Activated CD8-positive, alpha-beta memory T cell treated with anti-CD3 and anti-CD28 coated beads, Interleukin-2, amount 10 ng/mL, durations not matched to agents 7 days and 5 days (primary cell): ENCODE results near the gene PGPEP1. TPM values are rescaled to one million over a fixed set of nuclear protein-coding genes. Genes with fewer than 3 reads are reported as not detected.

Source experiments
- ATAC-seq: fragments of 150-1000 bp; cut with Tn5 transposase; one replicate; pipeline ENCODE4 v1.10.0; 2021; ENCODE audit warnings: moderate library complexity
- CTCF ChIA-PET: fragments of 350-600 bp; sonication (Branson Sonifier 250); formaldehyde crosslinking; loops from one replicate; lab custom pipeline; 2021; ENCODE audit warnings: antibody characterized with exemption; lab: Charles Lee
- DNase-seq: peaks from one replicate; pipeline ENCODE4 v3.0.0-alpha.2; 2020
- H3K27ac Mint-ChIP-seq: one replicate; pipeline ENCODE4 v1.8.0; 2021; ENCODE audit warnings: mild to moderate bottlenecking, mixed read lengths
- H3K27me3 Mint-ChIP-seq: one replicate; pipeline ENCODE4 v1.8.0; 2021; ENCODE audit warnings: mixed read lengths
- H3K36me3 Mint-ChIP-seq: one replicate; pipeline ENCODE4 v1.8.0; 2021; ENCODE audit warnings: mild to moderate bottlenecking, mixed read lengths
- H3K4me1 Mint-ChIP-seq: one replicate; pipeline ENCODE4 v1.8.0; 2021; ENCODE audit warnings: mixed read lengths
- H3K4me3 Mint-ChIP-seq: one replicate; pipeline ENCODE4 v1.8.0; 2021; ENCODE audit warnings: mild to moderate bottlenecking, moderate library complexity, mixed read lengths
- H3K9me3 Mint-ChIP-seq: one replicate; pipeline ENCODE4 v1.8.0; 2022; ENCODE audit warnings: low read depth, mixed read lengths
- total RNA-seq, 2 experiments: library from RNA; stranded (reverse); gene quantifications; one replicate each; pipeline ENCODE4 v1.2.3, GENCODE V29; 2021

The PGPEP1 gene, protein sequence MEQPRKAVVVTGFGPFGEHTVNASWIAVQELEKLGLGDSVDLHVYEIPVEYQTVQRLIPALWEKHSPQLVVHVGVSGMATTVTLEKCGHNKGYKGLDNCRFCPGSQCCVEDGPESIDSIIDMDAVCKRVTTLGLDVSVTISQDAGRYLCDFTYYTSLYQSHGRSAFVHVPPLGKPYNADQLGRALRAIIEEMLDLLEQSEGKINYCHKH
- total RNA-seq, result 10 to 100 TPM; 35.5 to 44.7 TPM

DNA sequence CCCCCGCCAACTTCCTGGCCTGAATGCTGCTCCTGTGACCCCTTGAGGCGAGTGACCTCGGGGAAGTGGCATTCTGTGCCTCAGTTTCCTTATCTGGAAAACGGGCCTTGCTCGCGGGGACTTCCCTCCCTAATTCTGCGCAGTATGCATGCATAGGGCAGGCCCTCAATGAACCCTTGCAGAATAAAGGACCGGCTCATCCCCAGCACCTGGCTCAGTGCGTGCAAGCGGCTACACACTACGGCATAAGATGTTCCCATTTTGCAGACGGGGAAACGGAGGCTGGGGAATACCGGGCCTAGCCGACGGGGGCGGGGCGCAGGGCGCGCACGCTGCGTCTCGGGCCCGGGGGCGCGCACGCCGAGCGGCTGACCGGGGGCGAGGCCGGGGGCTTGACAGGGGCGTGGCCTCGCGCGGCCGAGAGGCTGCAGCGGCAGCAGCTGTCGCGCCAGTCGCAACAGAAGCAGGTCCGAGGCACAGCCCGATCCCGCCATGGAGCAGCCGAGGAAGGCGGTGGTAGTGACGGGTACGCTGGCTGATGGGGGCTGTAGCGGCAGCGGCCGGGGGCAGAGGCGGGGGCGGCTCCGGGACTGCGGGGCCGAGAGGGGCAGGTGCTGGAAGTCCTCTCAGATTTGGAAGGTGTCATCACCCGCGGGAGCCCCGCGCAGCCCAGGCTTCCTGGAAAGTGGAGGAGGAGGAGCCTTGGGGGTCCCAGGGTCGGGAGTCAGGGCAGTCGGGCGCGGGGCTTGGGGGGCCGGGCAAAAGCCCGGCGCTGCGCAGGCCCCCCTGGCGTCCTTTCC lies at the start of gene PGPEP1:
TSS of gene PGPEP1 (plus strand) at position 409 of the 800 bp plus-strand sequence. CDS start at position 493, 84 bp downstream.
- CTCF ChIA-PET, result interaction anchor here (0.6 to 8.9 kb wide), 13 partner anchors 11 to 149 kb away, joined by 3 to 78 read pairs (median 5); partner anchors contain the start of genes JUND, LSM4 and SSBP4
- Mint-ChIP-seq H3K27ac (peak within 1 kb of the TSS; percentile 84), H3K4me1 (peaks cover 17% of the 10 kb centered on the region), H3K36me3 (peaks cover 1% of the 10 kb centered on the region), H3K27me3 (no peaks in the 10 kb centered on the region), H3K4me3 (peak within 1 kb of the TSS; percentile 72), H3K9me3 (no peaks in the 10 kb centered on the region)
- DNase-seq (peak; percentile 73), ATAC-seq (peak; percentile 71)

DNA sequence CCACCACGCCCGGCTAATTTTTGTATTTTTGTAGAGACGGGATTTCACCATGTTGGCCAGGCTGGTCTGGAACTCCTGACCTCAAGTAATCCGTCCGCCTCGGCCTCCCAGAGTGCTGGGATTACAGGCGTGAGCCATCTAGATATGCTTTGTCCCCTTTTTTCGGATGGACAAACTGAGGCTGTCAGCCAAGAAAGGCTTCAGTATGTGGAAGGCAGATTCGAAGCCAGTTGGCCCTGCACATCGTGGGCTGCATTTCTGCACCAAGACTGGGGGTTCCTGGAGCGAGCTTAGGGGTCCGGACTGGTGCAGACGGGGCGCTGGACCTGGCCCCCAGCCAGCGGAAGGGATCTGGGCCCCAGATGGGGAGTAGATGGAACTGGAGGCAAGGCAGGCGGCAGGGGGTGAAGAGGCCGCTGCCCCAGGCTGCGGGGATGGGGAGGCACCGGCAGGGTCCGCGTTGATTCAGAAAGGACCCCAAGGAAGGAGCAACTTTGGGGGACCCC lies 49.3 kb upstream of the PGPEP1 start:
- CTCF ChIA-PET, result interaction anchor here (2.3 to 5.1 kb wide), 5 partner anchors 11 to 38 kb away, joined by 6 to 161 read pairs (median 29); partner anchors contain the start of genes JUND and LSM4
- H3K27ac Mint-ChIP-seq, result peak overlapping the region; percentile 98
- H3K4me1 Mint-ChIP-seq, result peaks cover 68% of the 10 kb centered on the region
- peak; percentile 5 for ATAC-seq
- peak; percentile 68 for DNase-seq
- H3K36me3 Mint-ChIP-seq, result peaks cover 12% of the 10 kb centered on the region
- H3K27me3 Mint-ChIP-seq, result no peaks in the 10 kb centered on the region
- no peaks in the 10 kb centered on the region for H3K9me3 Mint-ChIP-seq
- peak overlapping the region; percentile 91 for H3K4me3 Mint-ChIP-seq

GRCh38 chr19:18291590-18292461 lies 48.6 kb upstream of the PGPEP1 start:
- ATAC-seq, result peak; percentile 38
- Mint-ChIP-seq H3K4me3 (peak overlapping the region; percentile 91), H3K27ac (peak overlapping the region; percentile 98), H3K27me3 (no peaks in the 10 kb centered on the region), H3K4me1 (peaks cover 67% of the 10 kb centered on the region), H3K9me3 (no peaks in the 10 kb centered on the region), H3K36me3 (peaks cover 15% of the 10 kb centered on the region)
- peak; percentile 94 for DNase-seq
- CTCF ChIA-PET, result interaction anchor here (1.1 to 5.1 kb wide), 5 partner anchors 11 to 37 kb away, joined by 3 to 161 read pairs (median 29); partner anchors contain the start of genes JUND and LSM4

DNA sequence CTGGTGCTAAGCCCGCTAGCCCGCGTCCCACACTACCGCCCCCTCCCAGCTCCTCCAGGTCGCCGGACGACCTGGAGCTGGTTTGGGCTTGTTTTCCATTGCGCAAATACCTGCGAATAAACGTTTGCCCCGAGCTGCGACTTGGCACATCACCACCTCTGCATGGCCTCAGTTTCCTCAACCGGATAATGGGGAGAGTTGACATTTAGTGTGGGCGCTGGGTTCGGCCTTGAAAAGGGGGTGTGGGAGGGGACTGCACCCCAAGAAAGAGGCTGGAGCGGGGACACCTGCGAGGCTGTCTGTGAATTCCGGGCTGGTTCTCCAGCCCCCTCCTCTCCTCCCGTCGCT lies 48.0 kb upstream of the PGPEP1 start:
- DNase-seq (no peak), ATAC-seq (no peak)
- CTCF ChIA-PET, result interaction anchor here (0.9 to 5.1 kb wide), 6 partner anchors 11 to 36 kb away, joined by 3 to 161 read pairs (median 18); partner anchors contain the start of genes JUND and LSM4

GRCh38 chr19:18292810-18293641 lies 47.4 kb upstream of the PGPEP1 start:
- peaks cover 21% of the 10 kb centered on the region for H3K36me3 Mint-ChIP-seq
- H3K27ac Mint-ChIP-seq, result peak overlapping the region; percentile 98
- ATAC-seq, result peak; percentile 17
- peak; percentile 85 for DNase-seq
- peaks cover 66% of the 10 kb centered on the region for H3K4me1 Mint-ChIP-seq
- H3K4me3 Mint-ChIP-seq, result peak overlapping the region; percentile 91
- H3K27me3 Mint-ChIP-seq, result no peaks in the 10 kb centered on the region
- CTCF ChIA-PET, result interaction anchor here (0.5 to 5.1 kb wide), 10 partner anchors 9 to 120 kb away, joined by 3 to 161 read pairs (median 4); partner anchors contain the start of genes JUND, LSM4 and RAB3A
- no peaks in the 10 kb centered on the region for H3K9me3 Mint-ChIP-seq

More for the DNA sequence above, 48.0 kb upstream of the PGPEP1 start:
- Mint-ChIP-seq H3K27me3 (no peaks in the 10 kb centered on the region), H3K27ac (peak overlapping the region; percentile 98), H3K4me1 (peaks cover 62% of the 10 kb centered on the region), H3K4me3 (peak overlapping the region; percentile 91), H3K36me3 (peaks cover 18% of the 10 kb centered on the region), H3K9me3 (no peaks in the 10 kb centered on the region)

- Mint-ChIP-seq H3K27ac (peak overlapping the region; percentile 98), H3K9me3 (no peaks in the 10 kb centered on the region), H3K27me3 (no peaks in the 10 kb centered on the region), H3K36me3 (peaks cover 21% of the 10 kb centered on the region), H3K4me1 (peaks cover 65% of the 10 kb centered on the region), H3K4me3 (peak overlapping the region; percentile 91)
- CTCF ChIA-PET, result interaction anchor here (0.5 to 5.1 kb wide), 7 partner anchors 9 to 119 kb away, joined by 3 to 161 read pairs (median 4); partner anchors contain the start of genes JUND, LSM4 and RAB3A
- no peak for ATAC-seq
- DNase-seq, result no peak
Observed at GRCh38 chr19:18293642-18294466, 46.5 kb upstream of the PGPEP1 start.

- Mint-ChIP-seq H3K4me1 (peaks cover 66% of the 10 kb centered on the region), H3K27ac (peak overlapping the region; percentile 98), H3K36me3 (peaks cover 23% of the 10 kb centered on the region), H3K4me3 (peak overlapping the region; percentile 91), H3K27me3 (no peaks in the 10 kb centered on the region), H3K9me3 (no peaks in the 10 kb centered on the region)
- peak; percentile 49 for ATAC-seq
- CTCF ChIA-PET, result interaction anchor here (3.8 to 5.1 kb wide), 2 partner anchors 9 to 14 kb away, joined by 52 to 161 read pairs; partner anchors contain the start of gene JUND
- peak; percentile 97 for DNase-seq
Observed at GRCh38 chr19:18294467-18294864, 45.9 kb upstream of the PGPEP1 start.

DNA sequence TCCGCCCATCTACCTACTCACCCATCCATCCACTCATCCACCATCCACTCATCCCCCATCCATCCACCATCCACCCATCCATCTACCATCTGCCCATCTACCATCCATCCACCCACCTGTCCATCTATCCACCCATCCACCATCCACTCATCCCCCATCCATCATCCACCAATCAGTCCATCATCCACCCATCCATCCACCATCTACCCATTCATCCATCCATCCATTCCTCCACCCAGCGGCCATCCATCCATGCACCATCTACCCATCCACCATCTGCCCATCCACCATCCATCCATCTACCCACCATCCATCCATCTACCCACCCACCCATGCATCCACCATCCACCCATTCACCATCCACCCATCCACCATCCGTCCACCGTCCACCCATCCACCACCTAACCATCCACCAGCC lies 45.4 kb upstream of the PGPEP1 start:
- no peak for DNase-seq
- no peaks in the 10 kb centered on the region for H3K27me3 Mint-ChIP-seq
- CTCF ChIA-PET, result interaction anchor here (3.8 to 5.1 kb wide), 2 partner anchors 9 to 14 kb away, joined by 52 to 161 read pairs; partner anchors contain the start of gene JUND
- H3K4me1 Mint-ChIP-seq, result peaks cover 62% of the 10 kb centered on the region
- no peaks in the 10 kb centered on the region for H3K9me3 Mint-ChIP-seq
- no peak overlapping the region for H3K4me3 Mint-ChIP-seq
- H3K27ac Mint-ChIP-seq, result peak overlapping the region; percentile 98
- peaks cover 23% of the 10 kb centered on the region for H3K36me3 Mint-ChIP-seq
- no peak for ATAC-seq

- Mint-ChIP-seq H3K27me3 (no peaks in the 10 kb centered on the region), H3K4me1 (peaks cover 51% of the 10 kb centered on the region), H3K4me3 (no peak overlapping the region), H3K9me3 (no peaks in the 10 kb centered on the region), H3K36me3 (peaks cover 22% of the 10 kb centered on the region), H3K27ac (peak overlapping the region; percentile 44)
- CTCF ChIA-PET, result interaction anchor here (2.5 kb wide), 1 partner anchor 18 kb away, joined by 13 read pairs; no protein-coding TSS in a partner anchor
- DNase-seq (no peak), ATAC-seq (no peak)
Observed at GRCh38 chr19:18297308-18297707, 43.1 kb upstream of the PGPEP1 start.

- Mint-ChIP-seq H3K4me3 (no peak overlapping the region), H3K9me3 (no peaks in the 10 kb centered on the region), H3K36me3 (peaks cover 21% of the 10 kb centered on the region), H3K27ac (peak overlapping the region; percentile 47), H3K4me1 (peaks cover 48% of the 10 kb centered on the region), H3K27me3 (no peaks in the 10 kb centered on the region)
- DNase-seq (no peak), ATAC-seq (no peak)
- CTCF ChIA-PET, result interaction anchor here (1.7 kb wide), 2 partner anchors 18 to 19 kb away, joined by 5 to 11 read pairs; no protein-coding TSS in a partner anchor
Observed at GRCh38 chr19:18298601-18299000, 41.8 kb upstream of the PGPEP1 start.

GRCh38 chr19:18299654-18300053 lies 40.7 kb upstream of the PGPEP1 start:
- peaks cover 39% of the 10 kb centered on the region for H3K4me1 Mint-ChIP-seq
- CTCF ChIA-PET, result interaction anchor here (1.1 to 1.7 kb wide), 2 partner anchors 20 to 28 kb away, joined by 5 to 11 read pairs; no protein-coding TSS in a partner anchor
- no peaks in the 10 kb centered on the region for H3K9me3 Mint-ChIP-seq
- DNase-seq (no peak), ATAC-seq (no peak)
- H3K36me3 Mint-ChIP-seq, result peaks cover 25% of the 10 kb centered on the region
- no peak overlapping the region for H3K4me3 Mint-ChIP-seq
- no peak overlapping the region for H3K27ac Mint-ChIP-seq
- no peaks in the 10 kb centered on the region for H3K27me3 Mint-ChIP-seq
